NCI-H2081 treated with DMSO at 0.1 percent for 48 hours (cell line): Measurements from ENCODE around the gene ZDHHC18.
"Not testable (repeated sequence)": the region's sequence is repeated elsewhere in the genome, so short reads cannot be mapped to it uniquely, and the experiment has no call there.

Source experiments
- DNase-seq: peaks from one replicate; lab custom pipeline; 2025; lab: John Stamatoyannopoulos, UW

The ZDHHC18 gene

GRCh38 chr1:26858891-26859640 is 32.6 kb downstream of the ZDHHC18 start:
- no peak for DNase-seq

- no peak for DNase-seq
Observed at GRCh38 chr1:26861286-26861701, 34.8 kb downstream of the ZDHHC18 start.

- no peak for DNase-seq
Observed at GRCh38 chr1:26861889-26862378, 35.4 kb downstream of the ZDHHC18 start.

- peak; percentile 57 for DNase-seq
Observed at GRCh38 chr1:26862781-26863684, 36.5 kb downstream of the ZDHHC18 start, which contains the start of gene SFN. SFN (plus strand) TSS chr1:26863149; CDS start chr1:26863213, 64 bp downstream.

- DNase-seq: no peak
Observed at GRCh38 chr1:26863685-26864077, 37.2 kb downstream of the ZDHHC18 start.

GRCh38 chr1:26864610-26865480 is 38.4 kb downstream of the ZDHHC18 start:
- peak; percentile 72 for DNase-seq

- not testable (repeated sequence) for DNase-seq
Observed at GRCh38 chr1:26873097-26873496, 46.6 kb downstream of the ZDHHC18 start.

- DNase-seq: no peak
Observed at GRCh38 chr1:26874896-26875295, 48.4 kb downstream of the ZDHHC18 start.

- no peak for DNase-seq
Observed at GRCh38 chr1:26877326-26877725, 50.8 kb downstream of the ZDHHC18 start.

- no peak for DNase-seq
Observed at GRCh38 chr1:26879793-26880192, 53.3 kb downstream of the ZDHHC18 start.

GRCh38 chr1:26881611-26882010 is 55.1 kb downstream of the ZDHHC18 start:
- DNase-seq: not testable (repeated sequence)

GRCh38 chr1:26882696-26883463 is 56.4 kb downstream of the ZDHHC18 start:
- no peak for DNase-seq

- no peak for DNase-seq
Observed at GRCh38 chr1:26887125-26887524, 60.6 kb downstream of the ZDHHC18 start.

- no peak for DNase-seq
Observed at GRCh38 chr1:26888231-26888630, 61.7 kb downstream of the ZDHHC18 start.

GRCh38 chr1:26889551-26890466 is 63.3 kb downstream of the ZDHHC18 start, which contains the start of gene GPN2:
GPN2 (minus strand) TSS chr1:26890283; CDS start chr1:26890096, 187 bp downstream.
- DNase-seq: no peak

GRCh38 chr1:26890467-26890796 is 63.9 kb downstream of the ZDHHC18 start:
- no peak for DNase-seq

GRCh38 chr1:26894263-26894662 is 67.8 kb downstream of the ZDHHC18 start:
- no peak for DNase-seq

- no peak for DNase-seq
Observed at GRCh38 chr1:26897351-26897750, 70.9 kb downstream of the ZDHHC18 start.

GRCh38 chr1:26900001-26900814 is 73.7 kb downstream of the ZDHHC18 start, which contains the start of gene GPATCH3:
GPATCH3 (minus strand) TSS chr1:26900467; CDS start chr1:26900442, 25 bp downstream.
- peak; percentile 32 for DNase-seq
